HG03521 (cell line): Measurements from ENCODE around the gene ZGPAT.

Experiments used
- ATAC-seq: cut with Tn5 transposase; IDR thresholded peaks from one replicate; pipeline ENCODE4 v1.9.1; 2021; ENCODE audit warnings: mild to moderate bottlenecking, moderate library complexity; ENCODE audit not compliant: unreplicated experiment

The ZGPAT gene

GRCh38 chr20:63777614-63778013 is 69.8 kb downstream of the ZGPAT start:
- ATAC-seq: no peak

- ATAC-seq: no peak
Measured at GRCh38 chr20:63778034-63778752, 70.4 kb downstream of the ZGPAT start.

- ATAC-seq: no peak
Measured at GRCh38 chr20:63778857-63779256, 71.0 kb downstream of the ZGPAT start.

- no peak for ATAC-seq
Measured at GRCh38 chr20:63781181-63781580, 73.3 kb downstream of the ZGPAT start.

- ATAC-seq: no peak
Measured at GRCh38 chr20:63782051-63782471, 74.2 kb downstream of the ZGPAT start.

GRCh38 chr20:63782521-63782971 is 74.7 kb downstream of the ZGPAT start:
- no peak for ATAC-seq

GRCh38 chr20:63783970-63784369 is 76.1 kb downstream of the ZGPAT start:
- no peak for ATAC-seq

- no peak for ATAC-seq
Measured at GRCh38 chr20:63785691-63786131, 77.9 kb downstream of the ZGPAT start.
